NCI-H345 treated with DMSO at 0.1 percent for 48 hours (cell line): ENCODE measurements around the gene CDHR1.
"Not testable (repeated sequence)": the region's sequence is repeated elsewhere in the genome, so short reads cannot be mapped to it uniquely, and the experiment has no call there.

Experiments used
- DNase-seq: peaks from one replicate; lab custom pipeline; 2025; ENCODE audit not compliant: unreplicated experiment; lab: John Stamatoyannopoulos, UW

CDHR1 gene

DNA sequence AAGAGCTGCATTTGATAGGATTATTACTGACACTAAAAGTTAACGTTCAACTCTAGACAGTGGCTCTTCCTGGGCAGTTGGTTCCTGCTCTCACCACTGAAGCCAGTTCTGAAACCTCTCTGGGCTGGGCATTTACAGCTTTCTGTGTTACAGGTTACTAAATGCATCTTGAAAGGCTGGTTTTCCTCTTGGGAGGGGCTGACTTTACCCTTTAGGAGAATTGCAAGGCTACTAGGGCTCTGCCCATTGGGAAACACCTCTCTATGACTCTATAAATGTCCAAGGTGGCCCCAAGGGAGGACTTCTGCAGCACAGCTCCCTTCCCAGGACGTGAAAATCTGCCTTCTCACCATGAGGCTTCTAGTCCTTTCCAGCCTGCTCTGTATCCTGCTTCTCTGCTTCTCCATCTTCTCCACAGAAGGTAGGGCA lies 20.8 kb upstream of the CDHR1 start, which contains the start of gene GPR15LG:
TSS of gene GPR15LG (plus strand) at position 301 of the 429 bp plus-strand sequence. CDS start at position 352, 51 bp downstream.
- DNase-seq: no peak

DNA sequence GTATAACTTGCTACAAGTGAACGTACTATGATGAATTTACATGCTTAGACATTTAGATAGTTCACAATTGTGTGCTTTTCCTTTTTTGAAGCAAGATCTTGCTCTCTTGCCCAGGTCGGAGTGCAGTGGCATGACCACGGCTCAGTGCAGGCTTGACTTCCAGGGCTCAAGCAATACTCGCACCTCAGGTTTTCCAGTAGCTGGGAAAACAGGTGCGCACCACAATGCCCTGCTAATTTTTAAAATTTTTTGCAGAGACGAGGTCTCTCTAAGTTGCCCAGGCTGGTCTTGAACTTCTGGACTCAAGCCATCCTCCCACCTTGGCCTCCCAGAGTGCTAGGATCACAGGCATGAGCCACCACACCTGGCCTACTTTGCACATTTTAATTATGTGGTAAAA lies 18.9 kb upstream of the CDHR1 start:
- no peak for DNase-seq

DNA sequence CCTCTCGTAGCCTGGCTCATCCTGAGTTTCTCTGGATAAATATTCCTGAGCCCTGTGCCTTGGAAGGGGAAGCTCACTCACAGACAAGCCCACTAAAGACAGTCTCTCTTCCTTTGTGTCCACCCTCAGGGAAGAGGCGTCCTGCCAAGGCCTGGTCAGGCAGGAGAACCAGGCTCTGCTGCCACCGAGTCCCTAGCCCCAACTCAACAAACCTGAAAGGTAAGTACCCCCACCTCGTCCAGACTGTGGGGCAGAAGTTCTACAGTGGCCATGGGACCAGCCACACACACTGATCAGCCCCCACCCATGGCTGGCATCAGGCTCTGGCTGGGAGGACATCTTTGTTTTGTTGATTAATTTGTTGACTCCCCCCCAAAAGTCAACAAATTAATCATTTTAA lies 18.0 kb upstream of the CDHR1 start:
- no peak for DNase-seq

DNA sequence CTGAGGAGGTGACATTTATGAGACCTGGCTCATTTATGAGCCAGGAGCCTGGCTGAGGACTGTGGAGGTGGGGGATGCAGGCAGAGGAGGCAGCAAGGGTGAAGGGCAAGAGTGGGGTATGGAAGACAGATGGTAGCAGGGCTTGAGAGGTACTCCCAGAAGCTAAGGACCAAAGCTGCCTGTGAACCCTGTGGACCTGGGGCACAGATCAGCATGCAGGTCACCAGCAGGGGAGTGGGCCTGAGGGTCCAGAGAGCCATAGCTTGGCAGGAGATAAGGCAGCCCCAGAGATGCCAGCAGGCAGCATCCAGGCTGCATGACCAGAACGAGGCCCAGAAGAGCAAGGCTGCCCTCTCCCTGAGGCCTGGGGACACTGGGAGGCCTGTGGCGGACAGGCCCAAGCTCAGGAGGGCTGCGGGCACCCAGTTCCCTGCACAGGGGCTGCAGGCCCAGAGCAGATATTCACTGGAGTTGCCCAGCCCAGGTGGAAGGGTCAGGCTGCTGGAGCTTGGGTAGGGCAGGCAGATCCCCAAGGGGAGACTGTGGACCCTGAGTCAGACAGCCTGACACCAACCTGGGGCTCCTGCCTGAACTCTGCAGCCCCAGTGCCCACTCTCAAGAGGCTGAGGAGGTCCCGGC lies 17.4 kb upstream of the CDHR1 start:
- DNase-seq: no peak

- no peak for DNase-seq
Observed at GRCh38 chr10:84177541-84178141, 16.7 kb upstream of the CDHR1 start.

- no peak for DNase-seq
Observed at GRCh38 chr10:84178160-84178609, 16.2 kb upstream of the CDHR1 start.

GRCh38 chr10:84179059-84179710 lies 15.2 kb upstream of the CDHR1 start:
- DNase-seq: peak; percentile 76

GRCh38 chr10:84180386-84180785 lies 14.0 kb upstream of the CDHR1 start:
- not testable (repeated sequence) for DNase-seq

DNA sequence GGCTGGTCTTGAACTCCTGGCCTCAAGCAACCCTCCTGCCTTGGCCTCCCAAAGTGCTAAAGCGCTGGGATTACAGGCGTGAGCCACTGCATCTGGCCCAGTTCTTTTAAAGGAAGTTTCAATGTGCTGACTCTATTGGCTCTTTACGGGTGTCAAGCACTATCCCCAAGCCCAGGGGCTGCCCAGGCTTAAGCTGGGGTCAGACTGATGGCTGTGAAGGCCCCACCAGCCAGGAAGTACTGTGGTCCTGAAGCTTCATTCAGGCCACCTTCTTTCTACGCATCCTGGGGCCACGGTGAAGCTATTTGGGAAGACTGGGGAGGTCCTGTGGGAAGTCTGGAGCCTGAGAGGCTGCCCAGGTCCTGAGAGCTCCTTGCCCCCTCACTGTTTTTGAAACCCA lies 12.7 kb upstream of the CDHR1 start:
- no peak for DNase-seq

DNA sequence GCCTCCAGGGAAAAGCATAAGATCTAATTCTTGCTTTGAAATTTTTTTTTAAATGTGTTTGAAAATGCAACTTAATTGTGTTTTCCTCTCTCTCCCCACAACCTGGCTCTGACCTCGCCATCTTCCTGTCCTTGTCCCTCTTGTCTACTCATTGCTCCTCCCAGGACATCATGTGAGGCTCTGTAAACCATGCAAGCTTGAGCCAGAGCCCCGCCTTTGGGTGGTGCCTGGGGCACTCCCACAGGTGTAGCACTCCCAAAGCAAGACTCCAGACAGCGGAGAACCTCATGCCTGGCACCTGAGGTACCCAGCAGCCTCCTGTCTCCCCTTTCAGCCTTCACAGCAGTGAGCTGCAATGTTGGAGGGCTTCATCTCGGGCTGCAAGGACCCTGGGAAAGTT lies 9.8 kb upstream of the CDHR1 start:
- no peak for DNase-seq

GRCh38 chr10:84185526-84186175 lies 8.7 kb upstream of the CDHR1 start:
- no peak for DNase-seq

- no peak for DNase-seq
Observed at GRCh38 chr10:84188815-84189214, 5.5 kb upstream of the CDHR1 start.

DNA sequence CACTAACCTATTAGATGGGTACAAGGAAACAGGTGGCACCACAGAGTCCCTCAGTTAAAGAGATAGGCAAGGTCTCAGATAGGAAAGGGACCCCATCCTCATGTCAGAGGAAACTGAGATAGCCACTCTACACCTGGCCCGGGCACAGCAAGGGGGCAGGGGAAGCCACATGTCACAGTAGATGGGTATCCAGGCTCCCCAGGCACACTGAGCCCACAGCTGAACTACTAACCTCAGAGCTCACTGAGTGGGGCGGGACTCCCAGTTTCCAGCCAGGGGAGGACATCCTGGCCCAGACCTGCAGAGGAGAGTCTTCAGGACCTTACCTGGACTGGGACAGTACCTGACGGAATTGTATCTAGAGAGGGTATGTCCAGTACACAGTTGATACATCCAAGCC lies 3.7 kb upstream of the CDHR1 start:
- DNase-seq: no peak

GRCh38 chr10:84191106-84191505 lies 3.2 kb upstream of the CDHR1 start:
- no peak for DNase-seq

GRCh38 chr10:84193327-84193726 lies 1.0 kb upstream of the CDHR1 start:
- DNase-seq: no peak

GRCh38 chr10:84193846-84194423 lies 402 bp upstream of the CDHR1 start:
- DNase-seq: no peak

GRCh38 chr10:84195044-84195830 lies 900 bp downstream of the CDHR1 start:
- DNase-seq: peak; percentile 5

- DNase-seq: peak; percentile 74
Observed at GRCh38 chr10:84196083-84196482, 1.7 kb downstream of the CDHR1 start.

GRCh38 chr10:84196941-84197340 lies 2.6 kb downstream of the CDHR1 start:
- no peak for DNase-seq

DNA sequence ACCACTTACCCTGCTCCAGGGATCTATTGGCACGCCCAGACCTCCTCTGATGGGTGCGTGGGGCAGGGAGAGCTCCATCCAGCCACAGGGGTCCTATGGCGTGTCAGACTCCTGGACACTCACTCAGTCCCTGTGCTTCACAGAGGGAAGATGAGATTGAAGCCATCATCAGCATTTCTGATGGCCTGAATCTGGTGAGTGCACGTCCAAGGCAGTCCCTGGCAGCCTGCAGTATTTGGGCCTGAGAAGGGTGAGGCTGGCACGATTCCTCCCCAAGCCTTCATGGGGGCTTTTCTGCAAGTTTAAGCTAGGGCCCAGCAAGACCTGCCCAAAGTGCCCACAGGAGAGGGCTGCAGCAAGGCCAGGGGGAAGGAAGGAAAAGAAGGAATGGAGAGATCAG lies 3.3 kb downstream of the CDHR1 start:
- DNase-seq: no peak
